ENCODE results near the gene RPS6KC1. TPM values are rescaled to one million over a fixed set of nuclear protein-coding genes. Genes with fewer than 3 reads are reported as not detected.
A peak's percentile ranks its signal among the peaks of the same experiment; 100 is the strongest.

RPS6KC1 gene
- total and polyA plus RNA-seq, 2 of the 4 experiments (the other 2 are of a cell fraction): 7.9 to 23.7 TPM

GRCh38 chr1:213138892-213139291 lies 87.9 kb downstream of the RPS6KC1 start:
- WGBS, 2 experiments (ENCODE audit: extremely low coverage in 2 of 2, insufficient read length in 1 of 2): no CpG with 5 or more reads among the region's 1 CpG
- Histone ChIP-seq H4K91ac (ENCODE audit: insufficient read depth, low read depth, low read length) (no peak overlapping the region), H3K4me3 (ENCODE audit: insufficient read depth, low read depth, low read length) (no peak overlapping the region), H3K9me1 (ENCODE audit: insufficient read depth, low read length) (no peaks in the 10 kb centered on the region; the same call in 1 of the 2 replicates), H4K20me1 (ENCODE audit: insufficient read depth, low read length) (no peaks in the 10 kb centered on the region), H3K9ac (ENCODE audit: low read depth, low read length) (no peak overlapping the region), H2AK9ac (replicated peaks; ENCODE audit: low read depth, low read length, poor library complexity) (no peak overlapping the region), H4K5ac (ENCODE audit: low read depth, low read length) (no peak overlapping the region), H2BK15ac (ENCODE audit: low read depth, low read length) (no peak overlapping the region), H3K4ac (ENCODE audit: low read depth, low read length) (no peak overlapping the region), H3K23ac (ENCODE audit: low read depth, low read length) (no peak overlapping the region), H2BK120ac (ENCODE audit: low read depth, low read length) (no peak overlapping the region), H3K36me3 (ENCODE audit: control insufficient read depth, insufficient read depth, low read length) (no peaks in the 10 kb centered on the region), H3K18ac (ENCODE audit: low read depth, low read length) (no peak overlapping the region), H3K56ac (ENCODE audit: extremely low read depth, insufficient read depth, low read length) (no peak overlapping the region), H3K9me3 (ENCODE audit: control insufficient read depth, insufficient read depth, low read length) (no peaks in the 10 kb centered on the region), H3K14ac (replicated peaks; ENCODE audit: low read depth, low read length) (no peak overlapping the region), H3K27ac (ENCODE audit: insufficient read depth, low read length) (no peak overlapping the region), H2AFZ (replicated peaks; ENCODE audit: low read length, poor library complexity) (no peak overlapping the region), H3K4me1 (ENCODE audit: control insufficient read depth, insufficient read depth, low read length) (no peaks in the 10 kb centered on the region; the same call in 1 of the 2 replicates), H4K8ac (ENCODE audit: low read depth in 2 of 2, low read length in 2 of 2) (no peak overlapping the region), H3K27me3 (ENCODE audit: control insufficient read depth, insufficient read depth, low read length) (no peaks in the 10 kb centered on the region), H2BK20ac (ENCODE audit: low read depth, low read length) (no peak overlapping the region), H2BK5ac (ENCODE audit: low read depth, low read length, poor library complexity, severe bottlenecking) (peak overlapping the region; percentile 39), H3K4me2 (ENCODE audit: low read depth, low read length) (no peak overlapping the region), H3K79me1 (ENCODE audit: low read depth in 1 of 2, low read length in 2 of 2) (peaks cover 22 to 29% of the 10 kb centered on the region in 2 experiments), H2AK5ac (ENCODE audit: low read depth, low read length) (no peak overlapping the region)
- TF ChIP-seq NFE2L2 (IDR thresholded peaks at IDR 0.05; ENCODE audit: low read depth, low read length): peak; percentile 67
- TF ChIP-seq, protein P1, sequence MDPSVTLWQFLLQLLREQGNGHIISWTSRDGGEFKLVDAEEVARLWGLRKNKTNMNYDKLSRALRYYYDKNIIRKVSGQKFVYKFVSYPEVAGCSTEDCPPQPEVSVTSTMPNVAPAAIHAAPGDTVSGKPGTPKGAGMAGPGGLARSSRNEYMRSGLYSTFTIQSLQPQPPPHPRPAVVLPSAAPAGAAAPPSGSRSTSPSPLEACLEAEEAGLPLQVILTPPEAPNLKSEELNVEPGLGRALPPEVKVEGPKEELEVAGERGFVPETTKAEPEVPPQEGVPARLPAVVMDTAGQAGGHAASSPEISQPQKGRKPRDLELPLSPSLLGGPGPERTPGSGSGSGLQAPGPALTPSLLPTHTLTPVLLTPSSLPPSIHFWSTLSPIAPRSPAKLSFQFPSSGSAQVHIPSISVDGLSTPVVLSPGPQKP (IDR thresholded peaks at IDR 0.05; ENCODE audit: borderline replicate concordance, low read depth, low read length): no peak
- no peak for TF ChIP-seq BHLHE40 (IDR thresholded peaks at IDR 0.05; ENCODE audit: low read depth, low read length)
- TF ChIP-seq CEBPB (IDR thresholded peaks at IDR 0.05; ENCODE audit: low read depth, low read length): no peak
- peak; percentile 8; the same call in 1 of the 2 replicates for TF ChIP-seq MAFK (IDR thresholded peaks at IDR 0.05; ENCODE audit: low read depth, low read length)
- TF ChIP-seq POLR2A (IDR thresholded peaks at IDR 0.05; ENCODE audit: low read depth, low read length): no peak
- no peak for TF ChIP-seq RFX5 (IDR thresholded peaks at IDR 0.05; ENCODE audit: low read depth, low read length)
- TF ChIP-seq FOS (IDR thresholded peaks at IDR 0.05; ENCODE audit: low read depth, low read length): no peak
- in situ Hi-C loops (cut with MboI; ENCODE audit: low sequenced_read_pairs): no loop called here
- ChIA-PET POLR2A (ENCODE audit: unreplicated experiment) (no interaction called here), CTCF (interaction anchor here (1.0 kb wide), 1 partner anchor 16 kb away, joined by 3 read pairs; no protein-coding TSS in a partner anchor)
- dilution Hi-C loops (cut with HindIII; ENCODE audit: low sequenced_read_pairs, unreplicated experiment): no loop called here
- intact Hi-C loops (cut with micrococcal nuclease): no loop called here
- DNase-seq (peak; percentile 69), ATAC-seq (ENCODE audit: low read depth) (peak; percentile 80)
- no TSS peak for BruUV-seq (replicated peaks)
